Mammary epithelial cell (primary cell): ENCODE data around the gene SLC16A13.

Source experiments
- CTCF ChIP-seq, 2 donors: IDR thresholded peaks in 1 of 2; conservative IDR thresholded peaks in 1 of 2; 2 replicates each; pipeline ENCODE4 v1.5.1; 2011 to 2012; ENCODE audit warnings: inconsistent platforms in 2 of 2, low read length in 2 of 2, mild to moderate bottlenecking in 2 of 2, control low read depth in 1 of 2, low read depth in 1 of 2; ENCODE audit not compliant: insufficient read depth in 1 of 2; ENCODE audit errors: extremely low read depth in 1 of 2
- EZH2 ChIP-seq: IDR thresholded peaks from 2 replicates; pipeline ENCODE4 v1.6.1; 2012; ENCODE audit warnings: low read length, inconsistent platforms, borderline replicate concordance

GRCh38 chr17:7058831-7059447, 23.1 kb downstream of the SLC16A13 start:
- TF ChIP-seq CTCF (conservative IDR thresholded peaks at IDR 0.05 in 1 of 2, IDR thresholded peaks at IDR 0.05 in 1 of 2; ENCODE audit: extremely low read depth in 1 of 2, insufficient read depth in 1 of 2, low read depth in 1 of 2, low read length in 2 of 2) (no peak), EZH2 (no peak)
